ENCODE data around the gene MEG3.

MEG3 gene

GRCh38 chr14:100836941-100837804 is 11.3 kb downstream of the MEG3 start:
- H3K4me3 ChIP-seq (ENCODE audit: control insufficient read depth, low read depth, low read length) = no peak overlapping the region
- DNase-seq (ENCODE audit: low read depth) = no peak
- no peak for TF ChIP-seq CTCF (conservative IDR thresholded peaks at IDR 0.05; ENCODE audit: control insufficient read depth, insufficient read depth, low read depth, low read length)

GRCh38 chr14:100837805-100838350 is 12.0 kb downstream of the MEG3 start:
- no peak overlapping the region for H3K4me3 ChIP-seq (ENCODE audit: control insufficient read depth, low read depth, low read length)
- DNase-seq (ENCODE audit: low read depth) = no peak
- TF ChIP-seq CTCF (conservative IDR thresholded peaks at IDR 0.05; ENCODE audit: control insufficient read depth, insufficient read depth, low read depth, low read length) = no peak

- DNase-seq (ENCODE audit: low read depth) = peak; percentile 73
- TF ChIP-seq CTCF (conservative IDR thresholded peaks at IDR 0.05; ENCODE audit: control insufficient read depth, insufficient read depth, low read depth, low read length) = no peak
- H3K4me3 ChIP-seq (ENCODE audit: control insufficient read depth, low read depth, low read length) = no peak overlapping the region
These were observed 12.8 kb downstream of the MEG3 start for GRCh38 chr14:100838493-100839314.

GRCh38 chr14:100839315-100839585 is 13.3 kb downstream of the MEG3 start:
- H3K4me3 ChIP-seq (ENCODE audit: control insufficient read depth, low read depth, low read length) = no peak overlapping the region
- DNase-seq (ENCODE audit: low read depth) = no peak
- no peak for TF ChIP-seq CTCF (conservative IDR thresholded peaks at IDR 0.05; ENCODE audit: control insufficient read depth, insufficient read depth, low read depth, low read length)

GRCh38 chr14:100839681-100840111 is 13.8 kb downstream of the MEG3 start:
- DNase-seq (ENCODE audit: low read depth) = no peak
- TF ChIP-seq CTCF (conservative IDR thresholded peaks at IDR 0.05; ENCODE audit: control insufficient read depth, insufficient read depth, low read depth, low read length) = no peak
- no peak overlapping the region for H3K4me3 ChIP-seq (ENCODE audit: control insufficient read depth, low read depth, low read length)

GRCh38 chr14:100840286-100841065 is 14.6 kb downstream of the MEG3 start:
- H3K4me3 ChIP-seq (ENCODE audit: control insufficient read depth, low read depth, low read length) = no peak overlapping the region
- DNase-seq (ENCODE audit: low read depth) = no peak
- TF ChIP-seq CTCF (conservative IDR thresholded peaks at IDR 0.05; ENCODE audit: control insufficient read depth, insufficient read depth, low read depth, low read length) = no peak

Data from fibroblast of mammary gland (primary cell).